Cortex of kidney (tissue), 1 donor: ENCODE data around the gene TMEM167B.

ENCODE experiments used
- DNase-seq: peaks from one replicate; lab custom pipeline; 2025; lab: John Stamatoyannopoulos, UW

TMEM167B gene

DNA sequence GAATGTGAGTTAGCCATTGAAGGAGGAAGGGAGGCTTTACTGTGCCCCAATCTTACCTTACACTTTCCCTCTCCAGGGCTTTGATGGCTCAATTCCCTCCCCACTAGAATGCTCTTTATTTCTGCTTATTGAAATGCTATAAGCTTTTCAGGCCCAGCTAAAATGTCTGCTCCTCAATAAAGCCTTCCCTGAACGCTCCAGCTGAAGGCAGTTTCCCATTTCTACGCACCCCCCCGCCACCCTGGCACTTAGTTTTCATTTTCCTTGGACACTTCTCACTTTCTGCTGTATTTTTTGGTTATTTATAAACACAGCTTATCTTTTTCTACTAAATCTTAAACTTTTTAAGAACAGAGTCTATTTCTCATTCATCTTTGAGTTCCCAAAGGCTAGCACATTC lies 7.1 kb upstream of the TMEM167B start:
- DNase-seq = no peak

DNA sequence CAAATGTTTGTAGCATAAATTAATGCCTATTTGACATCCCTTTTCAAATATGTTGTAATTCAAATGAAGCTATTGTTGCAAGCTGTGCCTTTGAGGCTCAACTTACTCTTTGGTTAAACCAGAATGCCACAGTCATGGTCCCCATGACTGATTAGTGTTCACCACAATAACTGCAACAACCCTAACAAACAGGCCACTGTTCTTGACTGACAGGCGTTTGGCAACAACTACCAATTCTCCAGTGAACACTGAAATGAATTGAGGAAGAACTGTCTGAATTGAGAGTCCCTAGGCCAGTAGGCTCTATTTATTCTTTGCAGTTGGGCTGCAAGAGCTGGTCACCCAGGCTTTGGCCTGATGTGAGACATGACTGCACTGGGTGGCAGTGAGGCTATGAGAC lies 6.6 kb upstream of the TMEM167B start:
- no peak for DNase-seq

DNA sequence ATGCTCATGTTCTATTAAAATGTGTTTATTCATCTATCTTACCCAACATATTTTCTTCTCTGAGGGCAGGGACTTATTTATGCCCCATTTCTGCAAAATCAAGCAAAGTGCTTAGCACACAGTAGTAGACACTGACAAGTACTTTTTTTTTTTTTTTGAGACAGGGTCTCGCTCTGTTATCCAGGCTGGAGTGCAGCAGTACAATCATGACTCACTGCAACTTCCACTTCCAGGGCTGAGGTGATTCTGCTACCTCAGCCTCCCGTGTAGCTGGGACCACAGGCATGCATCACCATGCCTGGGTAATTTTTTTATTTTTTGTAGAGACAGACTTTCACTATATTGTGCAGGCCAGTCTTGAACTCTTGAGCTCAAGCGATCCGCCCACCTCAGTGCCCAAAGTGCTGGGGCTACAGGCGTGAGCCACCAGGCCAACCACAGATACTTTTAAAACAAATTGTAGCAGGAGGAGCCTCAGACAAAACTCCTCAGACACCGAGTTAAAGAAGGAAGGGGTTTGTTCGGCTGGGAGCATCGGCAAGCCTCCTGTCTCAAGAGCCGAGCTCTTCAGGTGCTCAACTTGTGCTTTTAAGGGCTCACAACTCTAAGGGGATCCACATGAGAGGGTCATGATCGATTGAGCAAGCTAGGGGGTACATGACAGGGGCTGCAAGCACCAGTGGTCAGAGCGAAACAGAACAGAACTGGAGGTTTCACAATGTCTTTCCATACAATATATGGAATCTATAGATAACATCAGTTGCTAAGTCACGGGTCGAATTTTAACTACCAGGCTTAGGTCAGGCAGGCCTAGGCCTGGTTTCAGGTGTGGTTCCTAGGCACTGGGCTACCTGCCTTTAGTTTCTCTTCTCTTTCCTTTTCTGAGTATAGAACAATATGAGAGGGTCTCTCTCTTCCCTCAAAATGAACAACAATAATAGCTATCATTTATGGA lies 5.7 kb upstream of the TMEM167B start:
- DNase-seq = no peak

DNA sequence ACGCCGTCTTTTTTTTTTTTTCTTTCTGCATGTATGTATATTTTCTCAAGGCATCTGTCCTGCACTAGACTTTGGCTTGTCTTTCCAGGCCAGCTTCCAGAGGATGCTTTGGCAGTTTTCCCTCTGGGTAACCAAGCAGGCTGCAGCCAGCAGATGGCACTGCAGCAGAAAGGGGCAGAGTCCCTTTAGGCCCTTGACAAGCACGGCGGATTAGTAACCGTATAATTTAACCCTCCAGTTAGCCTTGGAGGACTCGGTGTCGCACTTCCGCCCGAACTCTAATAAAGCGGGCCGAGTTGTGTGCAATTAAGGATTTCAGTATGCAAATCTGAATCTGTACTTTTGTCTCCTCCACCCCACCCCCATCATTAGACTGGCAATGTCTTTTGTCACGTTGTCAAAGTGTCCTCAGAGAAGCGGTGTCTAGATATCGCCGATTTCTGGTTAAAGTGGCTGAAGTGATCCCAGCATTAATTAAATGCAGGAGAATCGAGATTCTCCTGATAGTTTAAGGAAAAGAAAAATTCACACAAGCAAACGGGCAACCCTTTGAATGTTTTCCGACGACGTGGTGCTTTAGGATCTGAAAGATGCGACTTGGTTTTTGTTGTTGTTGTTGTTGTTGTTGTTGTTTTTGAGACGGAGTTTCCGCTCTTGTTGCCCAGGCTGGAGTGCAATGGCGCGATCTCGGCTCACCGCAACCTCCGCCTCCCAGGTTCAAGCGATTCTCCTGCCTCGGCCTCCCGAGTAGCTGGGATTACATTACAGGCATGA lies 1.1 kb upstream of the TMEM167B start:
- no peak for DNase-seq

DNA sequence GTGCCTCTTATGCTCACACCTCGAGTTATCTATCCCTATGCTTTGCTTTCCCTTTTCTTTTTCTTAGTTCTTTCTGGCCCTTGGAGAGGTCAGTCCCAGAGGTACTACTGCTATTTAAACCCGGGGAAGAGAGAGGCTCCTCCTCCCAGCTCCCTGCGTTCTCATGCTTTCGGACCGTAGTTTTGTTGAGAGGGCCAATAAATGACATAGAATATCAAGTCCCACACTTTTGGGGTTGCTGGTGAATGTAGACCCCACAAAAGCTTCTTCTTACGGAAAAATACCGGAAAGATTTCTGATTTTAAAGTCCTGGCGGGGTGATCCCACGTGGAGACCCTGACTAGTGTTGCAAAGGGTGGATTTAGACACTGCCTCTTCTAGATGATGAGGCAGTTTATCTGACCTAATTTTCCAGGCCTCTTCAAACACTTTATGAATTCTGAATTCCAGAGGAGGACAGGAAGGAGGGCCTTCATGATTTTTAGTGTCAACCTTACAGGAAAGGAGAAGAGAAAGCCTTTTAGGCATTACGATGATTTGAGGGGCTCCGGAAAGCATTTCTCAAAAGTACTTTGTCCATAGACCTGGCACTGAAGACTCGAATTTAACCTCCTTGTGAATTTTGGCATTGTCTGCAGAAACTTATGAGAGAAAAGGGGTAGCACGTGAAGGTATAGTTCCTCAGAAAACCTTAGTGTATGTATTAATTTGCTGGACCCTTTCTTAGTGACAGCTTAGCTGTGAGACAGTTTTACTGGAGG lies 694 bp downstream of the TMEM167B start:
- DNase-seq = no peak

DNA sequence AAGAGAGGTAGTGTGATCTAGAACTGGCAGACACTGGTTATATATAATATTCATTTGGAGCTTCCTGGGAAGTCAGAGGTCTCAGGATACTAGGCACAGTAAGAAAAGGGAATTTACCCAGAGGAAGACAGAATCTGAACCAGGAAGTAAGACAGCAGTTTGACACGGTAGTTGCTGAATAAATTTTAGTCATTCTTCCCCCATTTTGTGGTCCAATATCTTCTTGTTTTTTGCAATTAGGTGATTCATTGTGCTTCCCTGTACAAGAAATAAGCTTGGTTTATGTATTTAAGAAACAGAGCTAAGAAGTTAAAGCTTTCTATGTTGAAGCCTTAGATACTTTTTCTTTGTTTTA lies 1.3 kb downstream of the TMEM167B start:
- no peak for DNase-seq

DNA sequence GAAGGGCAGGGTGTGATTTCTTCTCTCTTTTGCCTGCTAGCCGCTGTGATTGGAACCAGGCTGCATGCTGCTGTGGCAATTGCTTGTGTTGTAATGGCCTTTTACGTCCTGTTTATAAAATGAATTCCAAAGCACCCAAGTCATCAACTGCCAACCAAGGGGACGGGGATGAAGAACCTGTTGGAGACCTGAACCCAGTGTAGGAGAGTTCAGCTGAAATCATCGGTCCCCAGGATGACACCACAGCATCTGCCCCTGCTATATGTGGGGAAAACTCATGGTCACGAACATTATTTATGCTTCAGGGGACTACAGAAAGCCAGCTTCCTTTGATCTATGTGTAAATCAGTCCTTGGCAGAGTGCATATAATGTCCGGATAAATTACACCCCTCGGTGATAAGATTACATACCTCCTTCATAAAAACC lies 3.8 kb downstream of the TMEM167B start:
- no peak for DNase-seq

DNA sequence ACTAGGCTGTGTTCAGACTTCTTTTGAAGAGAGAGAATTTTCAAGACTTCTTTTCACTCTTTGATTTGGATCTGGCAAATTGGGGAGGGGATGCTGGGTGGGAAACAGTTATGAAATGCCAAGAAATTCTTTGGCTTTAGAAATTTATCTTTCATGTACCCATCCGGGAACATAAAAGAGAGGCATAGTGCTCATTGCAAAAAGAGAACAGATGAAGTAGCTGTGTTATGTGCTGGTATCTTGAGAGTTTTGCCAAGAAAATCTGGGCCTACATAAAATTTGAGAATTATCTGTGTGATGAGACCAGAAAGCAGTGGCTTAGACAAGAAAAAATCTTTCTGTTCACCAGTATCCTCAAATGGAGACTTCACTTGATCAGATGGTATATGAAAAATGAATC lies 4.3 kb downstream of the TMEM167B start:
- no peak for DNase-seq

DNA sequence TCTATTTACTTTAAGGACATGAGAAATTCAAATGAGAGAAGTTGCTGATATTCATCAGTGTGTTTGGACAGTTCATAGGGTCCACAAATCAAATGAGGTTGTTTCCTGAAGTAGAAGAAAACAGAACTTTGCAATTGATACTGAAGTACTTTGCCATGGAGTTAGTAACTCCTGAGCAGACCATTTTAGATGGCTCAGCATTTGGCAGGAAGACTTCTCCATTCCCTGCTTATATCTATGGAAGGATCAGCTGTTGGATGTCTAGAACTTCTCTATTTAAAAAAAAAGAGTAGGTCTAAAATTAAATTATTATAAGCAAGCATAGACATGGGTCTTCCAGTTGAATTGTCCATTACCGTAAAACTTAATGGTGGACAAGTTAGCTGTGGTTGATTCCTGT lies 5.1 kb downstream of the TMEM167B start:
- no peak for DNase-seq

DNA sequence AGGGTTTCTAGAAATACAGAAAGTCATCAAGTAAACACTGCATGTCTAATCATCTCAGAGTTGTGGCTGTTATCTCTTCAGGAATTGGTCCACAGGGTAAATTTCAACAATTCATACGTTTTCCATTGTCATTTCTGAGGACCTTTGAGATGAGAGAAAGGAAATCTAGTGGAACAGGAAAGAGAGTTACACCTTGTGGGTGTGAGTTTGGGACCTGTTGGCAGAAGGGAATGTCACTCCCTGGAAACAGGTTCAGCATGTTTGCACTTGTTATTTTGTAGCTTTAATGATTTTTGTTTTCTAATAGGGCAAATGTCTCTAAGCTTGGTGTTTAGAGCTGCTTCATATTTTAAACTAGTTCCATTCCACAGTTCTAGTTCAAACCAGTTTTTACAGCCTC lies 5.6 kb downstream of the TMEM167B start:
- no peak for DNase-seq

DNA sequence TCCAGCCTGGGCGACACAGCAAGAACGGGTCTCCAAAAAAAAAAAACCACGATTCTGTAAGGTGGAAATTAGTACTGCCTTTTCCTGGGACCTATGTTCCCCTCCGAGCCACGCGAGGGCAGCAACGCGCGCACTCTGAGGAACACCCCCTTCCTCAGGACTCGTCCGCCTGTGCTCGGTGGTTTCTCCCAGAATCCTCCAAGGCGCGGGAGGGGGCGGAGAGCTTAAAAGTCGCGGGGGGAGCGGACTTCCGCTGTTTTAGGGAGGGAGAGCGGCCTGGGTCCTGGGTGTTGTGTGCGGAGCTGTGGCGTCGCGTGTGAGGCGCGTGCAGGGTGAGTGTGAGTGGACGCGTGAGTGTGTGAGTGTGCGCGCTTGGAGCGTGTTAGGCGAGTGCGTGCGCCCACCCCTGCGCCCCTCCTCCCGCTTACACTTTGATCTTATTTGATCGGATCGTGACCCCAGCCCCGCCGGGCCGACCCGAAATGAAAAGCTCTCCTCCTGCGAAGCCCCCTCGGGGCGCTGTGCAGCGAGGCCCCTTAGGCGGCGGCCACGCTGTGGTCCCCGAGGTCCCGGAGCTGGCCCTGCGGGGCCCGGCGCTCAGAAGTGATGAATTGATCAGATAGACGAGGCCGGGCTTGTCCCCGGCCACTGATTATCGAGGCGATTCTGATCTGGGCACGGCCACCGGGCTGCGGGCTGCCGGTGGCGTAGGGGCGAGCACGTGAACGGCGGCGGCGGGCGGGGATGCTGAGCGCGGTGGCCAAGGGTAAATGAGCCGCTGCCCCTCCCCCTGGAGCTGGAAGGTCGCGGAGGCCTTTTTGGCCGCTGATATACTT lies 9.6 kb downstream of the TMEM167B start:
- no peak for DNase-seq

DNA sequence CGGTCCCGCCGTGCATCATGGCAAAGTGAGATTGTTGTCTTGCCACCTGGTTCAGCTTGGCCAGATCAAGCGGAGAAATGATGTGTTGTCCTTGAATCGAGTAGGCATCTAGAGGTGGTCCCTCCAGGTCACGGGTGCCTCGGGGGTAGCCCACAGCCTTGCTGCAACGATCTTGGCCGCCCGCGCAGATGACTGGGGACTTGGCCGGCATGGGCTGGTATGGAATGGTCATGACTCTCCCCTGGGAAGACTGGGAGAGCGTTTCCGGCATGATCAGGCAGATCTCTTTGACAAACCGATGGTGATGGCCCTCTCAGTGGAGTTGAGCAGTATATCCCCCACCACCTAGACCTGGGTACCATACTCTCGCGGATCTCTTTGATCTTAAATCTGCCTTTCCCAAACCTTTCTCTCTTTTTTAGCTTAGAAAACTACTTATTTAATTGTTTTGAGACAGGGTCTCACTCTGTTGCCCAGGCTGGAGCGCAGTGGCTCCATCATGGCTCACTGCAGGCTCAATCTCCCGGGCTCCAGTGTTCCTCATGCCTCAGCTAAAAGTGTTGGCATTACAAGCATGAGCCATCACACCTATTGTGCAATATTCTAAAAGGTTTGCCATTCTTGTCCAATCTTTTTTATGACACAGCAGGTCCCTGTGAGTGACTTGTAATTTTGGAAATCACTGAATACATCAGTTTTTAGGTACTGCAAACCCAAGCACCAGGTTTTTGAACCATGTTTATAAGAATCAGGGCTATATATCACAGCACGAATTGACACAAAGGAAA lies 14.0 kb downstream of the TMEM167B start:
- no peak for DNase-seq

DNA sequence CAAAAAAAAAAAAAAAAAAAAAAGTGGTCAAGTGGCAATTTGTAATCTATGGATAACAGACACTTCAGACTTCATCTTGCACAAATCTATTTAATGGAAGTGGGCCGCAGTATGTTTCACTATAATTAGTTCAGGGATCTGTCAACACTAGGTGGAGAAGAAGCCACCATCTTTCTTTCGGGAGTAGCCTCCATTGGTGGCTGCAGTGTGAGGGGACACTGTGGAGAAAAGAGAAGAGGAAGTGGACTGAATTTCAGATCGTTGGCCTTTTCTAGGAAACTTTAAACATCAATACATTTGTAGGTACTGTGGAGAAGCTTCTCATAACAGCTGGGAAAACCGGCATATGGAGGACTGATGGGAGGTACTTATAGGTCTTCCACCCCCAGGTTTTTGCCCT lies 15.3 kb downstream of the TMEM167B start:
- DNase-seq = no peak

DNA sequence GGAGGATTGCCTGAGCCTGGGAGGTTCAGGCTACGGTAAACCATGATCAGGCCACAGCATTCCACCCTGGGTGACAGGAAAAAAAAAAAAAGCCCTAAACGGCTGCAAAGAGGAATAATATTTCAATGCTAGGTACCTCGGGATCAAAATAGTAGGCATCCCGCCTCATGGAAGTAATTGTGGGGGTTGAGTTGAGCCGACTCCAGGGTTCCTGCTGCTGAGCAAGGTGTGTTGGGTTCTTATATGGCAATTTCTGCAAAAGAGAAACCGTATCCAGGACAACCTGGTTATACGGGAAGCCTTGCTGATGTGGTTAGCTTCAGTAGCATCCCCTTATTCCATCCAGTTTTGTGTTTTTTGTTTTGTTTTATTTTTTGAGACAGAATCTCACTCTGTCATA lies 17.2 kb downstream of the TMEM167B start:
- DNase-seq = no peak

DNA sequence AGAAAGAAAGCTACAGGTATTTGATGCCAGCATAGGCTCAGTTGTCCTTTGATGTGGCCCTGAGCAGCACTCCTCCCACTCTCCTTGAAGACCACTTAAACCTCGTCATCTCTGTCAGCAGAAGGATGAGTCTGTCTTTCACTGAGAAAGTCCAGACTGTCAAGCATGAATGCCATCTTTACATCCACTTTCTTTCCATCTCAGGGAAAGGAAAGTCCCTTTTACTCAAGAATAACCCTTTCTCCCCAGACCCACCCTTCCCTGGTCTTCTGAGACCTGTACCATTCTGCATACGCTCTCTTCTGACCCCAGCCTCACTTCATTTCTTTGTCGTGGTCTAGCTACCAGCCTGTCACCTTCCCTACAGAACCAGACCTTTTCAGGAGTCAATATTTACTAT lies 19.3 kb downstream of the TMEM167B start:
- DNase-seq = no peak

DNA sequence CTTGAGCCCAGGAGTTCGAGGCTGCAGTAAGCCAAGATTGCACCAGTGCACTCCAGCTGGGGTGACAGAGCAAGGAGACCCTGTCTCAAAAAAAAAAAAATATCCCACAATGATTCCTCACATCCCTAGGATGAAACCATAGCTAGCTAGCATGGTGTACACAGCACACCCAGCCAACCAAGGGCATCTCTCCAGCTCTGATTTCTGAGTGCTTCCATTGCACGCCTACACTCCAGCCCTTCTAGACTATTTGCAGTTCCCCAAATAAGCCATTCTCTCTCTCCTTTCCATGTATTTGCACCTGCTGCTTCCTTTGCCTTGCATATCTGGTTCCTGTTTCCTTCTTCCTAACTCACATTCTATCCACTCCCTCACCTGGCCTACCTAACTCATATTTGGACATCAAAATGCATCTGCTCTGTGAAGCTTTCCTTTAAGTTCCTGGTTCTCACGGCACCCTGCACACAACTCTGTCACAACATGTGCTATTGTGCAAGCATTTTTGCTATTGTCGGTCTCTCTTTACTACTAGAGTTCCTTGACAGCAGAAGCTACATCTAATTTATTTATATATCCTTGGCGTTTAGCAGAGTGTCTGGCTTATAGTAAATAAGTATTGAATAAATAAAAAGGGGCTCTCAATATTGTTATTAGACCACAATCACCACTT lies 21.0 kb downstream of the TMEM167B start:
- no peak for DNase-seq

DNA sequence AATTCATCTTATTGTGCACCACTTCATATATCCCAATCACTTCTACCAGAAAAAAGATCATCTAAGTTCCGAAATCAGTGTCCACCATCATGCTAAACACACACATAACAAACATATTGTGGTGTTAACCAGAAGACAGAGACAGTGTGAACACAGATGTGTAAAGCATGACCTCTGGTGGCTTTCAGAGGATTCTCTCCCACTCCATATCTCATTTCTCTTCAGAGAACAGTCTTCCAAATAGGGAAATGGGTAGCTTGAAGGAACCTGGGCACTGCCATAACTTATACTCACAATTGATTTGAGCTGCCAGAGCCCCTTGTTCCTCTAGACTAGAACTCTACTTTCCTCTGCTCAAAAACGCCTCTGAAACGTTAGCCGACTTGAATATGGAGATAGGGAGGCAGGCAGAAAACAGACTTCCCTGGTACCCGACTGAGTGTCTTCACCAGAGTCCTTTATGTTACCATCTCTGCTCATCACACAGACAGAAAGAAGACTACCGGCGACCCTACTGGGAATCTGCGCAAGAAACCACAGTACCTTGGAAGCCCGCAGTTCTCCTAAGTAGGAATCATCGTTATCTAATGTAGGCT lies 21.6 kb downstream of the TMEM167B start:
- DNase-seq = no peak

DNA sequence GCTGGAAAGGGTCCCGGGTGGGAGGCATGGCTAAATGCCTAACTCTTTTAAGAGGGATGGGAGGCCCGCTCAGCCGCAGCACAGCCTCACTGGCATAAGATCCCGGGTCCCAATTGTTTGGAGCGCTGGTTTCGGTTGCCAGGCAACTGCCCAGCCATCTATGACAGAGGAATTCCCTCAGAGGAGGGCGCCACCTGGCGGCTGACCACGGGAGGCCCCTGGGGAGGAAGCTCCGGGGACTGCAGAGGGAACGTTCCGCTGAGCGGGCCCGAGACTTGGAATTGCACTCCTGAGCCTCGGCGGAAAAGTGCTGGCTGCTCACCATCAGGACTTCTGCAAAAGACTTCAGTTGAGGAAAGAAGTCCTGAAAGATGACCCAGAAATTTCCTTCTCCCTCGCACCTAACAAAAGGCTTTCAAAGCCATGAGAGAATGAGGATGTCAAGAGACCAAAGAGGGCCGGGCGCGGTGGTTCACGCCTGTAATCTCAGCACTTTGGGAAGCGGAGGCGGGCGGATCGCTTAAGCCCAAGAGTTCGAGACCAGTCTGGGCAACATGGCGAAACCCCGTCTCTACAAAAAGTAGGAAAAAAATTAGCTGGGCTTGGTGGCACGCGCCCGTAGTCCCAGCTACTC lies 22.2 kb downstream of the TMEM167B start:
- peak; percentile 49 for DNase-seq

DNA sequence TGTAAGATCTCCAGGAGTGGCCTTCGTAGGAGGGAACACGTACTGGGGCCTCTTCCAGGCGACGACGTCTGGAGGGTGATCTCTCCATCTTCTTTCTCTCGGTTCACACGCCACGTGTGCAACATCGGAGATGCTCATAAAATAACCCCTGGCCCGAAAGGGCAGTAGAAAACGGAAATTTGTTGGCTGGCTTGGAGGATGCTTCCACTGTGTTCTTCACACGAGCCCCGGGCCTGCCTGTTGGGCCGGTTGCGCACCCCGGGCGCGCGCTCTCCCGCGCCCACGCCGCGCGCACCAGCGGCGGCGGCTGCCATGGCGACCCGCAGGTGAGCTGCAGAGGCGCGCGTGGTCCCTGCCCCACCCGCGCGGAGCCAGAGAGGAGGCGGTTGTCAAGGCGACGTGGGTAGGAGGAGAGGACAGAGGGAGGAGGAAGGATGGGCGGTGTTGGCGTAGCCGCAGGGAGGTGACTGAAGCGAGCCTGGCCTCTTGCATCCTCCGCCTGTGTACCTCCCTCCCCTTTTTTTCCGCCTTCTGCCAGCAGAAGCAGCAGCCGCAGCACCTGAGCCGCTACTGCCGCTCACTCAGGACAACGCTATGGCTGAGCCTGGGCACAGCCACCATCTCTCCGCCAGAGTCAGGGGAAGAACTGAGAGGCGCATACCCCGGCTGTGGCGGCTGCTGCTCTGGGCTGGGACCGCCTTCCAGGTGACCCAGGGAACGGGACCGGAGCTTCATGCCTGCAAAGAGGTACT lies 23.2 kb downstream of the TMEM167B start, which contains the start of gene ELAPOR1:
ELAPOR1 (plus strand) TSS at position 526 of the 752 bp plus-strand sequence; CDS start at position 595, 69 bp downstream.
- DNase-seq = no peak
